ENCODE data around the gene APBB2.

The APBB2 gene

DNA sequence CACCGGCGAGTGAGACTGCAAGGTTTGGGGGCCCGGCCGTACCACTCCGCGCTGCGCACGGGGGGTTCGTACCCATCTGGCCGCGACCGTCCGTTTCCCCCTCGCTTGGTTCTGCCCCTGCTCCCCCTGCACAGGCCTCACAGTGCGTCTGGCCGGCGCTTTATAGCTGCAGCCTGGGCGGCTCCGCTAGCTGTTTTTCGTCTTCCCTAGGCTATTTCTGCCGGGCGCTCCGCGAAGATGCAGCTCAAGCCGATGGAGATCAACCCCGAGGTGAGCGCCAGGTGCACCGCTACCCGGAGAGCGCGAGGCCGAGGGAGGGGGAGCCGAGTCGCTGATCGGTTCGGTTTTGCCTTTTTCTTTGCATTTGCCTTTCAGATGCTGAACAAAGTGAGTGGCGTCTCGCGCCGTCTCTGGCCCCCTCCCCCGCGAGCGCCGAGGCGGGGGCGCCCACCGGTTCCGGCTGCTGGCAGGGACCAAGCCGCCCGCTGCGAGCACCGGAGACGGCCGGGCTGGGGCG is 42.5 kb upstream of the APBB2 start, which contains the start of gene UCHL1:
TSS of gene UCHL1 (plus strand) at position 189 of the 517 bp plus-strand sequence. CDS start at position 238, 49 bp downstream.
- DNase-seq (ENCODE audit: low read depth): peak; percentile 72
- in situ Hi-C loops (cut with HindIII; ENCODE audit: low sequenced_read_pairs): no loop called here
- TF ChIP-seq CTCF (IDR thresholded peaks at IDR 0.05; ENCODE audit: low read depth, low read length, missing control alignments): no peak

GRCh38 chr4:41256131-41256739 is 41.9 kb upstream of the APBB2 start:
- no peak for TF ChIP-seq CTCF (IDR thresholded peaks at IDR 0.05; ENCODE audit: low read depth, low read length, missing control alignments)
- in situ Hi-C loops (cut with HindIII; ENCODE audit: low sequenced_read_pairs): no loop called here
- DNase-seq (ENCODE audit: low read depth): no peak
- H3K4me3 ChIP-seq (ENCODE audit: low read depth, low read length): peak overlapping the region; percentile 75

More for the DNA sequence above, 42.5 kb upstream of the APBB2 start, which contains the start of gene UCHL1:
- peak within 1 kb of the TSS; percentile 75 for H3K4me3 ChIP-seq (ENCODE audit: low read depth, low read length)

- H3K4me3 ChIP-seq (ENCODE audit: low read depth, low read length): no peak overlapping the region
- no peak for TF ChIP-seq CTCF (IDR thresholded peaks at IDR 0.05; ENCODE audit: low read depth, low read length, missing control alignments)
- in situ Hi-C loops (cut with HindIII; ENCODE audit: low sequenced_read_pairs): no loop called here
- DNase-seq (ENCODE audit: low read depth): no peak
Measured at GRCh38 chr4:41245983-41246382, 31.6 kb upstream of the APBB2 start.

- no peak overlapping the region for H3K4me3 ChIP-seq (ENCODE audit: low read depth, low read length)
- no peak for TF ChIP-seq CTCF (IDR thresholded peaks at IDR 0.05; ENCODE audit: low read depth, low read length, missing control alignments)
- no peak for DNase-seq (ENCODE audit: low read depth)
- in situ Hi-C loops (cut with HindIII; ENCODE audit: low sequenced_read_pairs): no loop called here
Measured at GRCh38 chr4:41241919-41242318, 27.6 kb upstream of the APBB2 start.

- no peak overlapping the region for H3K4me3 ChIP-seq (ENCODE audit: low read depth, low read length)
- in situ Hi-C loops (cut with HindIII; ENCODE audit: low sequenced_read_pairs): no loop called here
- no peak for DNase-seq (ENCODE audit: low read depth)
- TF ChIP-seq CTCF (IDR thresholded peaks at IDR 0.05; ENCODE audit: low read depth, low read length, missing control alignments): no peak
Measured at GRCh38 chr4:41236508-41236907, 22.2 kb upstream of the APBB2 start.

- no peak for TF ChIP-seq CTCF (IDR thresholded peaks at IDR 0.05; ENCODE audit: low read depth, low read length, missing control alignments)
- in situ Hi-C loops (cut with HindIII; ENCODE audit: low sequenced_read_pairs): no loop called here
- H3K4me3 ChIP-seq (ENCODE audit: low read depth, low read length): no peak overlapping the region
- DNase-seq (ENCODE audit: low read depth): no peak
Measured at GRCh38 chr4:41236032-41236431, 21.7 kb upstream of the APBB2 start.
